Testis (tissue), 3 donors: Measurements from ENCODE around the gene SRBD1. TPM values are rescaled to one million over a fixed set of nuclear protein-coding genes. Genes with fewer than 3 reads are reported as not detected.

Source experiments
- DNase-seq: peaks from one replicate; pipeline ENCODE4 v3.0.0-alpha.2; 2019
- H3K27ac ChIP-seq, 2 donors: fragments of 200-600 bp; sonication (generic); one replicate each; pipeline ENCODE4 v1.5.1; 2019
- H3K27me3 ChIP-seq: fragments of 200-600 bp; sonication (generic); one replicate; pipeline ENCODE4 v1.5.1; 2019
- H3K36me3 ChIP-seq: fragments of 200-600 bp; sonication (generic); one replicate; pipeline ENCODE4 v1.5.1; 2017; ENCODE audit warnings: low read depth; ENCODE audit errors: missing control alignments
- H3K4me1 ChIP-seq: fragments of 200-600 bp; sonication (generic); one replicate; pipeline ENCODE4 v1.5.1; 2019
- H3K4me3 ChIP-seq, 2 donors: fragments of 200-600 bp; sonication (generic); one replicate each; pipeline ENCODE4 v1.5.1; 2017 to 2019
- H3K9me3 ChIP-seq: fragments of 200-600 bp; sonication (generic); one replicate; pipeline ENCODE4 v1.5.1; 2017
- CTCF ChIP-seq, 3 experiments: fragments of 450-650 bp in 2 of 3; fragments of 200-600 bp in 1 of 3; sonication (generic) in 1 of 3; IDR thresholded peaks; one replicate each; pipeline ENCODE4 v1.5.1; 2016 to 2019; ENCODE audit warnings: antibody characterized with exemption in 3 of 3, mild to moderate bottlenecking in 2 of 3, moderate library complexity in 1 of 3
- POLR2A ChIP-seq: fragments of 450-650 bp; IDR thresholded peaks from one replicate; pipeline ENCODE4 v1.6.1; 2017; ENCODE audit warnings: antibody characterized with exemption, mild to moderate bottlenecking, moderate library complexity
- WGBS, 2 donors: methylation state at CpG; one replicate each; pipeline ENCODE4 v1.1.5; 2018; 5-methylcytosine and 5-hydroxymethylcytosine counted together
- intact Hi-C: fragments of 100-400 bp; cut with DNase I; formaldehyde crosslinking; loops from one replicate; pipeline ENCODE4 v1.15.1; 2023; ENCODE audit warnings: low total_unique reads
- polyA plus RNA-seq: library from polyadenylated mRNA; stranded (reverse); fragments of 350-450 nt; fragmentation: Illumina TruSeq; extraction: RNeasy Lipid Tissue Mini Kit (QIAGEN cat#74804); gene quantifications from one replicate; pipeline ENCODE4 v1.2.3, GENCODE V29; 2014; ENCODE audit warnings: low read depth, low replicate concordance; ENCODE audit not compliant: insufficient read depth
- total RNA-seq, 2 donors: library from RNA; depleted of rRNA; stranded (reverse); fragments of >200 nt; gene quantifications; one replicate each; pipeline ENCODE4 v1.2.3, GENCODE V29; 2016

The SRBD1 gene
- total and polyA plus RNA-seq, 3 donors from 2014 or later: 9.0 to 29.7 (median 27.8) TPM

DNA sequence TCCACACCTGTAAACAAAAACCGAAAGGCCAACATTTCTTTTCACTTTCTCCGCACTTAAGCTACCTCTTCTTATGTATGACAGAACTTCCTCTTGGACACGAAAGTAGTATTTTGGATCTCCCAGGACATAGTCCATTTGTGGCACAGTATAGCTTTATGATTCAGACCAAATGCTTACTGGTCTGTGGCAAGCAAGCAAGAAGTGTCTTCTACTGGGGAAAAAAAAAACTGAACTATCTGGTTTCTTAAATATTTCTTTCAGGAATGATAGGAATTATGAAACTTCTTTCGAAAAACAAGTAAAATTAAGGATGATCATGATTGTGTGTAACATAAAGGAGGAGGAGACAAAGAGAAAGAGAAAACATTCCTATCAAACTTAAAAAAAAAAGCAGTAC, 33.6 kb downstream of the SRBD1 start:
- H3K4me3 ChIP-seq: no peak overlapping the region
- intact Hi-C loops: no loop called here
- H3K4me1 ChIP-seq: no peaks in the 10 kb centered on the region
- no peaks in the 10 kb centered on the region for H3K36me3 ChIP-seq
- 89 to 94% methylated on average over 4 of the region's 4 CpGs for WGBS, 2 donors
- no peak for TF ChIP-seq POLR2A
- no peak for TF ChIP-seq CTCF (IDR thresholded peaks at IDR 0.05)
- DNase-seq: no peak
- H3K9me3 ChIP-seq: no peaks in the 10 kb centered on the region
- no peak overlapping the region for H3K27ac ChIP-seq
- H3K27me3 ChIP-seq: no peaks in the 10 kb centered on the region

DNA sequence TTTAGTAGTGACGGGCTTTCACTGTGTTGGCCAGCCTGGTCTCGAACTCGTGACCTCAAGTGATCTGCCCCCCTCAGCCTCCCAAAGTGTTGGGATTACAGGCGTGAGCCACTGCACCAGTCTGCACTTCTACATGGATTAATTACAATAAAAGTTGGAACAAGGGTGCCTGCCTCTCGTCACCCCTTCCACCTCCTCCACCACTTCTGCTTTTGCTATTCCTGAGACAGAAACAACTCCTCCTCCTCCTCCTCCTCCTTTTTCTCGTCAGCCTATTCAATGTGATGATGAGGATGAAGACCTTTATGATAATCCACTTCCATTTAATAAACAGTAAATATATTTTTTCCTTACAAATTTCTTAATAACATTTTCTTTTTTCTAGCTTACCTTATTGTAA, 35.2 kb downstream of the SRBD1 start:
- DNase-seq: no peak
- intact Hi-C loops: no loop called here
- H3K27ac ChIP-seq: no peak overlapping the region
- H3K4me3 ChIP-seq: no peak overlapping the region
- TF ChIP-seq POLR2A (no peak), CTCF (IDR thresholded peaks at IDR 0.05) (no peak)
- no peaks in the 10 kb centered on the region for H3K27me3 ChIP-seq
- H3K4me1 ChIP-seq: no peaks in the 10 kb centered on the region
- H3K9me3 ChIP-seq: no peaks in the 10 kb centered on the region
- 91 to 94% methylated on average over 6 of the region's 6 CpGs for WGBS, 2 donors
- no peaks in the 10 kb centered on the region for H3K36me3 ChIP-seq

- Histone ChIP-seq H3K36me3 (no peaks in the 10 kb centered on the region), H3K27me3 (no peaks in the 10 kb centered on the region), H3K4me1 (no peaks in the 10 kb centered on the region), H3K27ac (no peak overlapping the region), H3K9me3 (no peaks in the 10 kb centered on the region), H3K4me3 (no peak overlapping the region)
- intact Hi-C loops: no loop called here
- no peak for DNase-seq
- 97 to 99% methylated on average over 3 of the region's 3 CpGs for WGBS, 2 donors
- TF ChIP-seq CTCF (IDR thresholded peaks at IDR 0.05) (no peak), POLR2A (no peak)
Measured at GRCh38 chr2:45572979-45573378, 38.1 kb downstream of the SRBD1 start.

DNA sequence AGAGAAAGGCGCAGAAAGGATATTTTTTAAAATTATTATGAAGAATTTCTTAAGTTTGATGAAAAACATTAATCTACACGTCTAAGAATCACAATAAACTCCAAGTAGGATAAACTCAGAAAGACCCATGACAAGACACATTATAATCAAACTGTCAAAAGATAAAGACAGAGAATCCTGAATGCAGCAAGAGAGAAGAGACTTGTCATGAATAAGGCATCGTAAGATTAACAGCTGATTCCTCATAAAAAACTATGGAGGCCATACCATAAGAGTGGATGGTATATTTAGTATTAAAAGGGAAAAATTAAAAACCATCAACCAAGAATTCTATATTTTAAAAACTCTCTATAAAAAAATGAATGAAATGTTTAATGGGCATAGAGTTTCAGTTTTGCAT, 39.1 kb downstream of the SRBD1 start:
- 92 to 96% methylated on average over 3 of the region's 3 CpGs for WGBS, 2 donors
- H3K4me1 ChIP-seq: no peaks in the 10 kb centered on the region
- no peaks in the 10 kb centered on the region for H3K27me3 ChIP-seq
- intact Hi-C loops: no loop called here
- no peak for DNase-seq
- no peaks in the 10 kb centered on the region for H3K9me3 ChIP-seq
- no peaks in the 10 kb centered on the region for H3K36me3 ChIP-seq
- TF ChIP-seq CTCF (IDR thresholded peaks at IDR 0.05) (no peak), POLR2A (no peak)
- no peak overlapping the region for H3K4me3 ChIP-seq
- H3K27ac ChIP-seq: no peak overlapping the region

DNA sequence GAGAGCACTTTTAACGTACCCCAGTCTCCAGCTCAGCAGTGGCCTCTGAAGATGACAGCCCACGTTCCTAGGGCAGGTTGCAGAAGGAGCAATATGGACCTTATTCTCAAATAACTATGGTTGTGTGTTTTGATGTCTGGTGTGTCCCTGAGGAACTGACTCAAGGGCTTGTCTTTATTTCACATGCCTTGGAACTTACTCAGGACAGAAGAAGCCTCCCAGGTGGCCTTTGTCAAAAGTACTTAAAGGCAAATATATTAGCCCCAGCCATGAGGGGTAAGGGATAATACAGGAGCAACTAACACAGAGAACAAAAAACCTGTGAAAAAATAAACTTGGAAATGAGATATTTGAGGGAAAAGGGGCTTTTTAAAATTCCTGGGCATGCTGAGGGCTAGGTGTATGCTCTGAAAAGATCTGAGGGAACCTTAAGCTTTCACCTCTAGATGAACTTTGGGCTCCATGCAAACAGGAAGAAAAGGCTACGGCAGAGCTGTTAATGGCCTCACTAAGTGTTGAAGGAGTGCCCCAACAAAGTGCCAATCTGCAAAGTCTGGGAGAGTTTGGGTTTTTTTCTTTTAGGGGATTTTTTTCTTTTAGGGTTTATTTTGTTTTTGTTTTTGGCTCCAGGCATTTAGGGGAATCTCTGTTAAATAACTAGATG, 40.3 kb downstream of the SRBD1 start:
- no peak for DNase-seq
- no peaks in the 10 kb centered on the region for H3K27me3 ChIP-seq
- H3K36me3 ChIP-seq: no peaks in the 10 kb centered on the region
- no peaks in the 10 kb centered on the region for H3K9me3 ChIP-seq
- H3K4me3 ChIP-seq: no peak overlapping the region
- no peaks in the 10 kb centered on the region for H3K4me1 ChIP-seq
- 84 to 87% methylated on average over 3 of the region's 3 CpGs for WGBS, 2 donors
- no peak overlapping the region for H3K27ac ChIP-seq
- TF ChIP-seq CTCF (IDR thresholded peaks at IDR 0.05): no peak
- no peak for TF ChIP-seq POLR2A
- intact Hi-C loops: no loop called here
